Astrocyte of the cerebellum (primary cell): ENCODE data around the gene AOPEP.

ENCODE experiments used
- DNase-seq: peaks from one replicate; pipeline ENCODE4 v3.0.0-alpha.2; 2011; ENCODE audit warnings: low read depth
- H3K4me3 ChIP-seq: 2 replicates; pipeline ENCODE4 v1.5.1; 2011; ENCODE audit warnings: mild to moderate bottlenecking, low read depth, low read length, moderate library complexity
- in situ Hi-C: cut with HindIII; loops from 2 replicates; pipeline ENCODE4 v1.10.0; 2017; ENCODE audit warnings: low sequenced_read_pairs
- TF ChIP-seq, protein P1 (sequence below): IDR thresholded peaks from 2 replicates; pipeline ENCODE4 v1.5.1; 2012; ENCODE audit warnings: low read length, low read depth, moderate library complexity, mild to moderate bottlenecking; ENCODE audit errors: missing control alignments

The AOPEP gene

DNA sequence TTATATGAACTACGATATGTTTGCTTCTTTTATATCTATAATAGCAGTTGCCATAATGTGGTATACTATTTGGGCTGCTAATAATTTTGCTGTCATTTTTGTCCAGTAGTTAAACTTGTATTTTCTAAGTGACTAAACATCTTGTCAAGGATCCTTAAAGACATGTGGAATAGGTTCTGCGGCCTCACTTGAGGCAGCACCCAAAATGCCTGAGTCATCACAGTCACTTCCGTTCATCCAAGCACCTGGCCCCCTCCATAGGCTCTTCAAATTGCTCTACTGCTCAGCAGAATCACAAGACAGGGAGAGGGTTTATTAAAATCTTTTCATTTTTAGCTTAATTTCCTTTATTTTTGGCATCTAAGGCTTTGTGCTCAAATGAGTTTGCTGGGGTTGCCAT lies 259.1 kb downstream of the AOPEP start:
- no peak overlapping the region for H3K4me3 ChIP-seq
- no peak for DNase-seq
- TF ChIP-seq, protein P1, sequence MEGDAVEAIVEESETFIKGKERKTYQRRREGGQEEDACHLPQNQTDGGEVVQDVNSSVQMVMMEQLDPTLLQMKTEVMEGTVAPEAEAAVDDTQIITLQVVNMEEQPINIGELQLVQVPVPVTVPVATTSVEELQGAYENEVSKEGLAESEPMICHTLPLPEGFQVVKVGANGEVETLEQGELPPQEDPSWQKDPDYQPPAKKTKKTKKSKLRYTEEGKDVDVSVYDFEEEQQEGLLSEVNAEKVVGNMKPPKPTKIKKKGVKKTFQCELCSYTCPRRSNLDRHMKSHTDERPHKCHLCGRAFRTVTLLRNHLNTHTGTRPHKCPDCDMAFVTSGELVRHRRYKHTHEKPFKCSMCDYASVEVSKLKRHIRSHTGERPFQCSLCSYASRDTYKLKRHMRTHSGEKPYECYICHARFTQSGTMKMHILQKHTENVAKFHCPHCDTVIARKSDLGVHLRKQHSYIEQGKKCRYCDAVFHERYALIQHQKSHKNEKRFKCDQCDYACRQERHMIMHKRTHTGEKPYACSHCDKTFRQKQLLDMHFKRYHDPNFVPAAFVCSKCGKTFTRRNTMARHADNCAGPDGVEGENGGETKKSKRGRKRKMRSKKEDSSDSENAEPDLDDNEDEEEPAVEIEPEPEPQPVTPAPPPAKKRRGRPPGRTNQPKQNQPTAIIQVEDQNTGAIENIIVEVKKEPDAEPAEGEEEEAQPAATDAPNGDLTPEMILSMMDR: no peak
- in situ Hi-C loops: no loop called here

DNA sequence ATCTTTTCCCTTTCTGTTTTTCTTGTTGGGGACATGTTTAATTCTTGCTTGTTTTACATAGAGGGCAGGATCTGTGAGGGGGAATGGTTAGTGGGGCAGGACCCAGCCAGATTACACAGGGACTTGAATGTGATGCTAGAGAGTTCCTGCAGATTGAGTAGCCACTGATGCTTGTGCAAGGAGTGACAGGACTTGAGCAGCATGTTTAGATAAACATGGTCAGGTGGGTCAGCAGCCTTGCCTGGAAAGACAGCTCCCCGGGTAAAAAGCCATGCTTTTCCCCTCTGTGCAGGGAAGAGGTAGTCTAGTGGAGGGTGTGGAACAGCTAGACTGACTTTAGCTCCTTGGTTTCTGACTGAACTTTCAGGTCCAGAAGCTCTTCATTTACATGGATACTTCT lies 261.2 kb downstream of the AOPEP start:
- in situ Hi-C loops: no loop called here
- TF ChIP-seq, protein P1: no peak
- DNase-seq: no peak
- no peak overlapping the region for H3K4me3 ChIP-seq

DNA sequence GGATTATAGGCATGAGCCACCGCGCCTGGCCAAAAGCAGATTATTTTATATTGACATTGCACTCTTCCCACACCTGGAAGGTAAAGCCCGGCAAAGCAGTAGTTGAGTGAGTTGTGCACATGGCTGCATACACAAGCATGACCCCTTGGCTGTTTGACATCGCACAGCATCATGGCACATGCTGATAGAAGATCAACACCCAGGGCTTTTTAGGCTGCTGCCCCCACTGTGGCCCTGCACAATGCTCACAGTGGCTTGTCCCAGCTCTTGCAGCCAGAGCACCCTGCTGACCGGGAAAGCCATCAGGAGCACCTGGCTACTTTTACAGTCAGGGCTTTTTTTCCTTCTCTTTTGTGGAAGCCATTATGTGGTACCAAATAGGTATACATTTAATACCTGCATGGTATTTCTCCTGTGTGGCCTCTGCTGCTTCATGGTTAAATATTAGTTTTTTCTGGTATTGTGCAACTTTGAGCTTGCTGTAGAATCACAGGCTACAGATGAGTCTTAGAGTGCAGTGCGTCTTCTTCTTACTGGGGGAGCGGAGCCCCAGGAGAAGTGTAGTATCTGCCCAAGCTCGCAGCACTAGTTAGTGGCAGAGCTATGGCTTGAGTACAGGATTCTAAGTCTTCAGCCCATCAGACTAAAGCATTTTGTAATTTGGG lies 264.5 kb downstream of the AOPEP start:
- TF ChIP-seq, protein P1: no peak
- no peak overlapping the region for H3K4me3 ChIP-seq
- DNase-seq: no peak
- in situ Hi-C loops: no loop called here

DNA sequence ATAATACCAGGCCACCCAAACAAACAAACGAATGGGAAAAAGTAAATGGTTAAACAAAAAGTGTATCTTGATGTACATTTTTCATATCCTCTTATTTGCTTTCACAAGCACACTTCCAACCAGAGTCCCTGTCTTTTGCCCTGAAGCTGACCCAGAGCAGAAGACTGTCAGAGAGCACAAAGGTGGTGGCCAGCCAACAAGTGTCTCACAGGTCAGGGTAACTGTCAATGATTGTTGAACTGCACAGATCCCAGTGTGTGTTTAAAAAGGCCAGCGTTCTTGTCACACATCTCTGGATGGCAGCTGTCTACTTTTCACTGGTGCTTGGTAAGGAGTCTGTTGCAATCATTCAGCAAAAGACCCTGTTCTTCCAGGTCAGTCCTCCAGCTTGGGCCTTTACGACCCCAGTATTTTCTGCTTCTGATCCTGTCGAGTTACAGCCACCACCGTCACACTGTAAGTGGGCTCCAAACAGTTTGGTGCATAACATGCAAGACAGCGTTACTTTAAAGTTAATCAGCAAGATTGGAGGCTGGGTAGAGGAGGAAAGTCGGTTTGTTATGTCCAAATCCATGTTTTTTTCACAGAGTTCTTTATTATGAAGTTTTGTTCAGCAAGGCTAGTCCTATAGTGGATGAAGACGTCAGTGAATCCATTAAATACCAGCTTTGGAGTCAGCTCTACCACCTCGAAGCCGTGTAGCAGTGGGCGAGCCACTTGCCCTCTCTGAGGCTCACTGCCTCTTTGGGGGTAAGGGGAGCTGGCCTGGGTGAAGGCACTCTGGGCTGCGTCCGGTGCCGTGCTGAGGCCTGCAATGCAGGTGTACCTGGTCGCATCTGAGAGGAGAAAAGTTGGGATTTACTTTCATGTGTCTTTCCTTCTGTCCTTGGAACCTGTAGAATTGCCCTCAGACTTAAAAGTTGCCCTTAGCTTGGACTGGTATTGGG lies 265.7 kb downstream of the AOPEP start:
- no peak for DNase-seq
- in situ Hi-C loops: no loop called here
- H3K4me3 ChIP-seq: no peak overlapping the region
- TF ChIP-seq, protein P1: no peak

DNA sequence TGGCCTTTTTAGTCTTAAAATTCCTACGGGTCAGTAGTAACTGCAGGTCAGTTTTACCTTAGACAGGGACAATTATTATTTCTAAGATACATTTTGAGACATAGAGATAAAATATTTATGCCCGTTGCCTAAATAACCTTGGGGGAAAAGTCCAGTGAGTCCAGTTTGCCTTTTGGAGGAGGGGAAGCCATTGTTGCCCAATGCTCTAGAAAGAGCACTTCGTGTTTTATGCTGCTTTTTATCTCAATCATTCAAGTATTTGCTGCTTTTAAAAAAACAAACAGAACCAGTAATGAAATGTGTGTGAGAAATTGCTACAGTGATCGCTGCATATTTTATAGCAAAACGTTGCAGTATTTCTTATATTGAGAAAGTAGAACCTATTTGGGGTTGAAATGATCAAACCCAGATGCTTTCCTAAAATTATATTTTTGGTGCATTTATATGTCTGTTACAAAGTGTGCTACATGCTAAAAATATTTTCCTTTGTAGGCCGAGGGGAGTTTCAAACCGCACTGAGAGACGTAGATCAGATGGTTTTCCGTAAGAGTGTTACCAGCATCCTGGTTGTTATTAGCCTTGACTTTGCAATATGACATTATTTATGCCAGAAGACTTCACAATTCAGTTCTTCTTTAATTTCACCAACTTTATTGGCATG lies 266.8 kb downstream of the AOPEP start:
- in situ Hi-C loops: no loop called here
- H3K4me3 ChIP-seq: no peak overlapping the region
- TF ChIP-seq, protein P1: no peak
- no peak for DNase-seq

DNA sequence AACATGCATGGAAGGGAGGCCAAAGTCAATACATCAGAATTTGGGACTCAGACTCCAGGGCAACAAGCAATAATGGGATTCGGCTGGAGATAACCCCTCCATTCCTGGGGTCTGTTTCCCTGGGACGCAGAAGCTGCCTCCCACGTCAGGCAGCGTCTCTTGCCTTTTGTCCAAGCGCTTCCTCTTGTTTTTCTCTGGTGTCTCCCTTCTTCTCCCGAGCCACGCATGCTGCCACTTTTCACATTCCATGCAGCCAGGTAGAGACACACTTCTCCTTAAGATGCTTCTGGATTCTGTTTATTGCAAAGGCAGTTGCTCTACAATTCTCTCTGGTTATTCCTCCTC lies 267.3 kb downstream of the AOPEP start:
- TF ChIP-seq, protein P1: no peak
- in situ Hi-C loops: no loop called here
- no peak for DNase-seq
- no peak overlapping the region for H3K4me3 ChIP-seq
